PC-3 (cell line): Measurements from ENCODE around the gene CAMSAP1.

ENCODE experiments used
- EZH2 ChIP-seq: fragments of 300-600 bp; sonication (generic); IDR thresholded peaks from one replicate; pipeline ENCODE4 v1.6.1; 2017; ENCODE audit warnings: antibody characterized with exemption, mild to moderate bottlenecking, low read length; ENCODE audit not compliant: unreplicated experiment
- EZH2phosphoT487 ChIP-seq: fragments of 300-600 bp; sonication (generic); IDR thresholded peaks from 2 replicates; pipeline ENCODE4 v1.6.1; 2018; ENCODE audit warnings: mild to moderate bottlenecking, antibody characterized with exemption, low read length, borderline replicate concordance
- TF ChIP-seq, protein P1 (sequence below): fragments of 300-600 bp; sonication (generic); conservative IDR thresholded peaks from 2 replicates; pipeline ENCODE4 v1.5.1; 2017; ENCODE audit warnings: antibody characterized with exemption, low read depth, mild to moderate bottlenecking, low read length

DNA sequence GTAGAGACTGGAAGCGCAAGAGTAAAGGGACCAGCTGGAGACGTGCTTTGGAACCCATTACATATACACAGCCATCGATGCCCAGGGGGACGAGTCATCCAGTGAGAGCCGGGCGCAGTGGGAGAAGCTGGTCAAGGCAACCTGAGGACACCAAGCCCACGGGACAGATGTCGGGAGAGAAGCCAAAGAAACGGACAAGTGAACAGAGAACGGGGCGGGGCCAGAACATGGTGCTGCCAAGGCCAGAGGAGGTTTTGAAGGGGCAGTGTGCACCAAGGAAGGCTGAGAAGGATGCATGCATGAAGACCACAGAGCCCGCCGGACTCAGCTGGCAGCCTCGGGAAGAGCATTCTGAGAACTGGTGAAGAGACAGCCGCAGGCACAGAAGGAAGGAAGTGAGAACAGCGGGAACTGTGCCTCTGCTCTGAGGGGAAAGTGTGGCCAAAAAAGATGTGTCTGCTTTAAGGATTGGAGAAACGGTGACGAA, 20.3 kb downstream of the CAMSAP1 start:
- TF ChIP-seq, protein P1, sequence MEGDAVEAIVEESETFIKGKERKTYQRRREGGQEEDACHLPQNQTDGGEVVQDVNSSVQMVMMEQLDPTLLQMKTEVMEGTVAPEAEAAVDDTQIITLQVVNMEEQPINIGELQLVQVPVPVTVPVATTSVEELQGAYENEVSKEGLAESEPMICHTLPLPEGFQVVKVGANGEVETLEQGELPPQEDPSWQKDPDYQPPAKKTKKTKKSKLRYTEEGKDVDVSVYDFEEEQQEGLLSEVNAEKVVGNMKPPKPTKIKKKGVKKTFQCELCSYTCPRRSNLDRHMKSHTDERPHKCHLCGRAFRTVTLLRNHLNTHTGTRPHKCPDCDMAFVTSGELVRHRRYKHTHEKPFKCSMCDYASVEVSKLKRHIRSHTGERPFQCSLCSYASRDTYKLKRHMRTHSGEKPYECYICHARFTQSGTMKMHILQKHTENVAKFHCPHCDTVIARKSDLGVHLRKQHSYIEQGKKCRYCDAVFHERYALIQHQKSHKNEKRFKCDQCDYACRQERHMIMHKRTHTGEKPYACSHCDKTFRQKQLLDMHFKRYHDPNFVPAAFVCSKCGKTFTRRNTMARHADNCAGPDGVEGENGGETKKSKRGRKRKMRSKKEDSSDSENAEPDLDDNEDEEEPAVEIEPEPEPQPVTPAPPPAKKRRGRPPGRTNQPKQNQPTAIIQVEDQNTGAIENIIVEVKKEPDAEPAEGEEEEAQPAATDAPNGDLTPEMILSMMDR = no peak
- no peak for TF ChIP-seq EZH2phosphoT487
- TF ChIP-seq EZH2 = no peak
